ENCODE results near the gene ZNF454.

The ZNF454 gene

GRCh38 chr5:178940569-178941360 lies at the start of gene ZNF454:
ZNF454 (plus strand) TSS chr5:178941198; CDS start chr5:178942792, 1,594 bp downstream.
- DNase-seq (ENCODE audit: low spot score), result peak; percentile 96

- peak; percentile 63 for DNase-seq (ENCODE audit: low spot score)
Observed at GRCh38 chr5:178895615-178896571, 45.1 kb upstream of the ZNF454 start, which contains the start of gene ZFP2. ZFP2 (plus strand) TSS chr5:178895913; CDS start chr5:178931314, 35,401 bp downstream.

GRCh38 chr5:178899289-178899688 lies 41.7 kb upstream of the ZNF454 start:
- DNase-seq (ENCODE audit: low spot score), result no peak

- no peak for DNase-seq (ENCODE audit: low spot score)
Observed at GRCh38 chr5:178902849-178903248, 38.1 kb upstream of the ZNF454 start.

GRCh38 chr5:178931846-178932760 lies 8.9 kb upstream of the ZNF454 start:
- no peak for DNase-seq (ENCODE audit: low spot score)

GRCh38 chr5:178941361-178941760 lies 363 bp downstream of the ZNF454 start:
- peak; percentile 2 for DNase-seq (ENCODE audit: low spot score)

GRCh38 chr5:178965465-178966055 lies 24.6 kb downstream of the ZNF454 start:
- DNase-seq (ENCODE audit: low spot score), result no peak

- no peak for DNase-seq (ENCODE audit: low spot score)
Observed at GRCh38 chr5:178981381-178981780, 40.4 kb downstream of the ZNF454 start.

- no peak for DNase-seq (ENCODE audit: low spot score)
Observed at GRCh38 chr5:178982941-178983340, 41.9 kb downstream of the ZNF454 start.

- no peak for DNase-seq (ENCODE audit: low spot score)
Observed at GRCh38 chr5:178983728-178984127, 42.7 kb downstream of the ZNF454 start.

- DNase-seq (ENCODE audit: low spot score), result no peak
Observed at GRCh38 chr5:178984145-178985072, 43.4 kb downstream of the ZNF454 start.

- DNase-seq (ENCODE audit: low spot score), result no peak
Observed at GRCh38 chr5:178986326-178986960, 45.4 kb downstream of the ZNF454 start.

- DNase-seq (ENCODE audit: low spot score), result no peak
Observed at GRCh38 chr5:178988436-178989220, 47.6 kb downstream of the ZNF454 start.

GRCh38 chr5:178989311-178989710 lies 48.3 kb downstream of the ZNF454 start:
- DNase-seq (ENCODE audit: low spot score), result no peak

GRCh38 chr5:178990491-178990890 lies 49.5 kb downstream of the ZNF454 start:
- DNase-seq (ENCODE audit: low spot score), result no peak

- no peak for DNase-seq (ENCODE audit: low spot score)
Observed at GRCh38 chr5:178991190-178992145, 50.5 kb downstream of the ZNF454 start.

- no peak for DNase-seq (ENCODE audit: low spot score)
Observed at GRCh38 chr5:178992291-178992895, 51.4 kb downstream of the ZNF454 start.
